ENCODE measurements around the gene CPT1A.

The CPT1A gene

GRCh38 chr11:68831124-68831523, 10.6 kb downstream of the CPT1A start:
- no peaks in the 10 kb centered on the region for H4K20me1 ChIP-seq (ENCODE audit: insufficient read depth, low read length)
- no peak overlapping the region for H3K4me2 ChIP-seq (ENCODE audit: low read length)
- H3K4me3 ChIP-seq (ENCODE audit: low read depth, low read length, poor library complexity, severe bottlenecking) = no peak overlapping the region
- H3K4me1 ChIP-seq (ENCODE audit: insufficient read depth, low read length, severe bottlenecking) = peaks cover 14% of the 10 kb centered on the region
- no peak for TF ChIP-seq CTCF (IDR thresholded peaks at IDR 0.05; ENCODE audit: low read length)
- TF ChIP-seq EZH2 (IDR thresholded peaks at IDR 0.05; ENCODE audit: borderline replicate concordance, low read length) = no peak
- no peaks in the 10 kb centered on the region for H3K9me3 ChIP-seq (ENCODE audit: low read length)
- H3F3A ChIP-seq (ENCODE audit: insufficient read depth, low read length) = no peaks in the 10 kb centered on the region
- H3K9me2 ChIP-seq (ENCODE audit: low read depth, low read length) = no peaks in the 10 kb centered on the region
- H3K27ac ChIP-seq (ENCODE audit: low read depth, low read length, poor library complexity, severe bottlenecking) = no peak overlapping the region
- no peak overlapping the region for H2AFZ ChIP-seq (ENCODE audit: low read length)
- H3K27me3 ChIP-seq (ENCODE audit: insufficient read depth, low read length) = no peaks in the 10 kb centered on the region
- H3K36me3 ChIP-seq (ENCODE audit: insufficient read depth, low read length) = no peaks in the 10 kb centered on the region
- H3K79me2 ChIP-seq (ENCODE audit: insufficient read depth, low read length) = no peaks in the 10 kb centered on the region
- H3K9ac ChIP-seq (ENCODE audit: low read length) = no peak overlapping the region

- no peaks in the 10 kb centered on the region for H3K36me3 ChIP-seq (ENCODE audit: insufficient read depth, low read length)
- no peak overlapping the region for H3K4me2 ChIP-seq (ENCODE audit: low read length)
- H3K27ac ChIP-seq (ENCODE audit: low read depth, low read length, poor library complexity, severe bottlenecking) = no peak overlapping the region
- H3K27me3 ChIP-seq (ENCODE audit: insufficient read depth, low read length) = no peaks in the 10 kb centered on the region
- H3F3A ChIP-seq (ENCODE audit: insufficient read depth, low read length) = no peaks in the 10 kb centered on the region
- no peak overlapping the region for H3K9ac ChIP-seq (ENCODE audit: low read length)
- H3K9me3 ChIP-seq (ENCODE audit: low read length) = no peaks in the 10 kb centered on the region
- no peaks in the 10 kb centered on the region for H3K79me2 ChIP-seq (ENCODE audit: insufficient read depth, low read length)
- H2AFZ ChIP-seq (ENCODE audit: low read length) = no peak overlapping the region
- no peak for TF ChIP-seq CTCF (IDR thresholded peaks at IDR 0.05; ENCODE audit: low read length)
- no peak for TF ChIP-seq EZH2 (IDR thresholded peaks at IDR 0.05; ENCODE audit: borderline replicate concordance, low read length)
- peaks cover 23% of the 10 kb centered on the region for H3K4me1 ChIP-seq (ENCODE audit: insufficient read depth, low read length, severe bottlenecking)
- H3K4me3 ChIP-seq (ENCODE audit: low read depth, low read length, poor library complexity, severe bottlenecking) = no peak overlapping the region
- no peaks in the 10 kb centered on the region for H4K20me1 ChIP-seq (ENCODE audit: insufficient read depth, low read length)
- no peaks in the 10 kb centered on the region for H3K9me2 ChIP-seq (ENCODE audit: low read depth, low read length)
Observed at GRCh38 chr11:68829581-68829980, 12.1 kb downstream of the CPT1A start.

GRCh38 chr11:68828957-68829356, 12.8 kb downstream of the CPT1A start:
- no peaks in the 10 kb centered on the region for H3K79me2 ChIP-seq (ENCODE audit: insufficient read depth, low read length)
- no peaks in the 10 kb centered on the region for H3K27me3 ChIP-seq (ENCODE audit: insufficient read depth, low read length)
- H3K27ac ChIP-seq (ENCODE audit: low read depth, low read length, poor library complexity, severe bottlenecking) = no peak overlapping the region
- H3K4me2 ChIP-seq (ENCODE audit: low read length) = no peak overlapping the region
- H3K4me1 ChIP-seq (ENCODE audit: insufficient read depth, low read length, severe bottlenecking) = peaks cover 23% of the 10 kb centered on the region
- no peak for TF ChIP-seq EZH2 (IDR thresholded peaks at IDR 0.05; ENCODE audit: borderline replicate concordance, low read length)
- TF ChIP-seq CTCF (IDR thresholded peaks at IDR 0.05; ENCODE audit: low read length) = no peak
- H3K36me3 ChIP-seq (ENCODE audit: insufficient read depth, low read length) = no peaks in the 10 kb centered on the region
- no peaks in the 10 kb centered on the region for H3K9me2 ChIP-seq (ENCODE audit: low read depth, low read length)
- no peak overlapping the region for H3K4me3 ChIP-seq (ENCODE audit: low read depth, low read length, poor library complexity, severe bottlenecking)
- no peaks in the 10 kb centered on the region for H3K9me3 ChIP-seq (ENCODE audit: low read length)
- no peaks in the 10 kb centered on the region for H4K20me1 ChIP-seq (ENCODE audit: insufficient read depth, low read length)
- no peaks in the 10 kb centered on the region for H3F3A ChIP-seq (ENCODE audit: insufficient read depth, low read length)
- no peak overlapping the region for H3K9ac ChIP-seq (ENCODE audit: low read length)
- no peak overlapping the region for H2AFZ ChIP-seq (ENCODE audit: low read length)
